ENCODE data around the gene SCT.

- TF ChIP-seq RFX5 (IDR thresholded peaks at IDR 0.05; ENCODE audit: low read depth, low read length): no peak
- TF ChIP-seq, protein P1, sequence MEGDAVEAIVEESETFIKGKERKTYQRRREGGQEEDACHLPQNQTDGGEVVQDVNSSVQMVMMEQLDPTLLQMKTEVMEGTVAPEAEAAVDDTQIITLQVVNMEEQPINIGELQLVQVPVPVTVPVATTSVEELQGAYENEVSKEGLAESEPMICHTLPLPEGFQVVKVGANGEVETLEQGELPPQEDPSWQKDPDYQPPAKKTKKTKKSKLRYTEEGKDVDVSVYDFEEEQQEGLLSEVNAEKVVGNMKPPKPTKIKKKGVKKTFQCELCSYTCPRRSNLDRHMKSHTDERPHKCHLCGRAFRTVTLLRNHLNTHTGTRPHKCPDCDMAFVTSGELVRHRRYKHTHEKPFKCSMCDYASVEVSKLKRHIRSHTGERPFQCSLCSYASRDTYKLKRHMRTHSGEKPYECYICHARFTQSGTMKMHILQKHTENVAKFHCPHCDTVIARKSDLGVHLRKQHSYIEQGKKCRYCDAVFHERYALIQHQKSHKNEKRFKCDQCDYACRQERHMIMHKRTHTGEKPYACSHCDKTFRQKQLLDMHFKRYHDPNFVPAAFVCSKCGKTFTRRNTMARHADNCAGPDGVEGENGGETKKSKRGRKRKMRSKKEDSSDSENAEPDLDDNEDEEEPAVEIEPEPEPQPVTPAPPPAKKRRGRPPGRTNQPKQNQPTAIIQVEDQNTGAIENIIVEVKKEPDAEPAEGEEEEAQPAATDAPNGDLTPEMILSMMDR (conservative IDR thresholded peaks at IDR 0.05; ENCODE audit: low read depth, low read length): no peak
- TF ChIP-seq POLR2A (IDR thresholded peaks at IDR 0.05; ENCODE audit: low read depth, low read length): no peak
- no peak for TF ChIP-seq RCOR1 (IDR thresholded peaks at IDR 0.05; ENCODE audit: insufficient replicate concordance, low read length)
- TF ChIP-seq RAD21 (IDR thresholded peaks at IDR 0.05; ENCODE audit: low read length): no peak
- TF ChIP-seq, protein P2, sequence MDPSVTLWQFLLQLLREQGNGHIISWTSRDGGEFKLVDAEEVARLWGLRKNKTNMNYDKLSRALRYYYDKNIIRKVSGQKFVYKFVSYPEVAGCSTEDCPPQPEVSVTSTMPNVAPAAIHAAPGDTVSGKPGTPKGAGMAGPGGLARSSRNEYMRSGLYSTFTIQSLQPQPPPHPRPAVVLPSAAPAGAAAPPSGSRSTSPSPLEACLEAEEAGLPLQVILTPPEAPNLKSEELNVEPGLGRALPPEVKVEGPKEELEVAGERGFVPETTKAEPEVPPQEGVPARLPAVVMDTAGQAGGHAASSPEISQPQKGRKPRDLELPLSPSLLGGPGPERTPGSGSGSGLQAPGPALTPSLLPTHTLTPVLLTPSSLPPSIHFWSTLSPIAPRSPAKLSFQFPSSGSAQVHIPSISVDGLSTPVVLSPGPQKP (IDR thresholded peaks at IDR 0.05; ENCODE audit: borderline replicate concordance, low read depth, low read length): no peak
- no peak for TF ChIP-seq CEBPB (IDR thresholded peaks at IDR 0.05; ENCODE audit: low read depth, low read length)
- no peak for TF ChIP-seq MAFK (IDR thresholded peaks at IDR 0.05; ENCODE audit: low read depth, low read length)
- TF ChIP-seq NFE2L2 (IDR thresholded peaks at IDR 0.05; ENCODE audit: low read depth, low read length): no peak
- no peak for TF ChIP-seq USF2 (IDR thresholded peaks at IDR 0.05; ENCODE audit: low read depth, low read length)
- no peak for TF ChIP-seq FOS (IDR thresholded peaks at IDR 0.05; ENCODE audit: low read depth, low read length)
These were observed 29.4 kb upstream of the SCT start for GRCh38 chr11:656426-656825.

All from IMR-90 (cell line).